SK-N-SH treated with all-trans-retinoic acid at 6 μM for 48 hours (cell line): ENCODE results near the gene NHLRC2.

Experiments used
- CREB5 ChIP-seq: fragments of 250-450 bp; sonication (Bioruptor Pico); IDR thresholded peaks from 2 replicates; pipeline ENCODE4 v1.5.1; 2020; ENCODE audit warnings: low read depth, mild to moderate bottlenecking, moderate library complexity
- CSDC2 ChIP-seq: fragments of 250-450 bp; sonication (Bioruptor Pico); IDR thresholded peaks from 2 replicates; pipeline ENCODE4 v1.5.0; 2020; ENCODE audit warnings: mild to moderate bottlenecking, moderate library complexity

GRCh38 chr10:113914956-113915355 is 60.5 kb downstream of the NHLRC2 start:
- TF ChIP-seq CSDC2 (CRISPR knock-in tag) (no peak), CREB5 (CRISPR knock-in tag) (no peak)
